ENCODE data around the gene SMYD3. TPM values are rescaled to one million over a fixed set of nuclear protein-coding genes. Genes with fewer than 3 reads are reported as not detected.

Gene SMYD3
- total RNA-seq, 1 experiment from 2014 or later: 25.5 TPM

DNA sequence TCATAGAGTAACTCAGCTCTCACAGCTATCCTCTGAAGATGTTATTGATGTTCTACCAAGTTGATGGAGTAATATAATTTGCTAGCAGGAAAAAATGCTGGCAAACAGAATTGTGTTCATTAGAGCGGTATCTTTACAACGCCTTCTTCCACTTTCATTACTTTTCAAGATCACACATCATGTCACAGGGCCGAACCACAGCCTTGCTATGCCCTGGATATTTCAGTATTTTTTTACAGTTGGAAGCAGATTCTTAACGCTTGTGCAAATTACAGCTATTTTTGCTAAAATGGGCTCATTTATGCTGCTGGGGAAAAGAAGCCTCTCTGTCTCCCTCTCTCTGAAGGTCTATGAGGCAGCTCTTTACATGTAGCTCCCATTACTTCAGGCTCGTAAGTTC lies 720.1 kb downstream of the SMYD3 start:
- H3K36me3 Mint-ChIP-seq (ENCODE audit: insufficient read depth in 1 of 3, low read depth in 3 of 3): no peaks in the 10 kb centered on the region; a peak in 1 of 7 replicates
- Histone ChIP-seq H2AK5ac (ENCODE audit: insufficient read length, low read length) (no peak overlapping the region), H3K4me2 (ENCODE audit: insufficient read depth, insufficient read length, low read length) (no peak overlapping the region), H3K23ac (ENCODE audit: insufficient read length, low read depth, low read length) (no peak overlapping the region), H3K14ac (ENCODE audit: insufficient read depth, low read length) (no peak overlapping the region), H3K4ac (ENCODE audit: low read depth, low read length) (no peak overlapping the region), H4K8ac (replicated peaks; ENCODE audit: insufficient read length, low read depth, low read length) (no peak overlapping the region), H2BK20ac (ENCODE audit: low read depth, low read length, poor library complexity, severe bottlenecking) (no peak overlapping the region), H3K27me3 (ENCODE audit: insufficient read depth, low read length) (no peaks in the 10 kb centered on the region), H3T11ph (ENCODE audit: low read length) (no peak overlapping the region), H3K27ac (ENCODE audit: insufficient read length, low read depth, low read length) (no peak overlapping the region), H3K56ac (ENCODE audit: insufficient read length, low read depth, low read length) (no peak overlapping the region), H4K5ac (ENCODE audit: insufficient read length, low read depth, low read length) (no peak overlapping the region), H3K79me1 (ENCODE audit: insufficient read depth, low read depth, low read length, poor library complexity, severe bottlenecking) (no peaks in the 10 kb centered on the region), H4K91ac (ENCODE audit: insufficient read length, low read depth, low read length) (no peak overlapping the region), H3K23me2 (ENCODE audit: insufficient read length, low read depth, low read length, poor library complexity, severe bottlenecking) (no peaks in the 10 kb centered on the region), H2BK120ac (ENCODE audit: low read depth, low read length, poor library complexity, severe bottlenecking) (no peak overlapping the region), H3K18ac (ENCODE audit: insufficient read length, low read depth, low read length) (no peak overlapping the region), H2BK12ac (ENCODE audit: insufficient read length, low read depth, low read length) (no peak overlapping the region), H2BK5ac (ENCODE audit: insufficient read length, low read length) (no peak overlapping the region), H4K20me1 (ENCODE audit: control insufficient read depth, insufficient read depth, insufficient read length) (no peaks in the 10 kb centered on the region), H3K9me3 (ENCODE audit: control insufficient read depth, low read depth, low read length) (no peaks in the 10 kb centered on the region), H2AFZ (ENCODE audit: low read length) (no peak overlapping the region), H2BK15ac (ENCODE audit: low read depth, low read length) (no peak overlapping the region), H3K4me1 (ENCODE audit: insufficient read depth, low read length) (no peaks in the 10 kb centered on the region), H3K9ac (ENCODE audit: extremely low read depth, insufficient read length, low read length) (no peak overlapping the region), H3K79me2 (ENCODE audit: insufficient read depth, low read length) (no peaks in the 10 kb centered on the region)
- H3K9me3 Mint-ChIP-seq: no peaks in the 10 kb centered on the region
- H3K27me3 Mint-ChIP-seq (ENCODE audit: low read depth): no peaks in the 10 kb centered on the region
- TF ChIP-seq, protein P1, sequence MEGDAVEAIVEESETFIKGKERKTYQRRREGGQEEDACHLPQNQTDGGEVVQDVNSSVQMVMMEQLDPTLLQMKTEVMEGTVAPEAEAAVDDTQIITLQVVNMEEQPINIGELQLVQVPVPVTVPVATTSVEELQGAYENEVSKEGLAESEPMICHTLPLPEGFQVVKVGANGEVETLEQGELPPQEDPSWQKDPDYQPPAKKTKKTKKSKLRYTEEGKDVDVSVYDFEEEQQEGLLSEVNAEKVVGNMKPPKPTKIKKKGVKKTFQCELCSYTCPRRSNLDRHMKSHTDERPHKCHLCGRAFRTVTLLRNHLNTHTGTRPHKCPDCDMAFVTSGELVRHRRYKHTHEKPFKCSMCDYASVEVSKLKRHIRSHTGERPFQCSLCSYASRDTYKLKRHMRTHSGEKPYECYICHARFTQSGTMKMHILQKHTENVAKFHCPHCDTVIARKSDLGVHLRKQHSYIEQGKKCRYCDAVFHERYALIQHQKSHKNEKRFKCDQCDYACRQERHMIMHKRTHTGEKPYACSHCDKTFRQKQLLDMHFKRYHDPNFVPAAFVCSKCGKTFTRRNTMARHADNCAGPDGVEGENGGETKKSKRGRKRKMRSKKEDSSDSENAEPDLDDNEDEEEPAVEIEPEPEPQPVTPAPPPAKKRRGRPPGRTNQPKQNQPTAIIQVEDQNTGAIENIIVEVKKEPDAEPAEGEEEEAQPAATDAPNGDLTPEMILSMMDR (conservative IDR thresholded peaks at IDR 0.05): no peak
- peaks cover 2 to 8% of the 10 kb centered on the region in 2 experiments for H3K4me1 Mint-ChIP-seq
- WGBS (ENCODE audit: extremely low coverage, insufficient read length, low lambda C conversion rate): no CpG with 5 or more reads among the region's 5 CpGs
- H3K4me3 Mint-ChIP-seq: no peak overlapping the region
- H3K27ac Mint-ChIP-seq: no peak overlapping the region
- no peak for DNase-seq

Measured in H9 (cell line).